IPS DF 19.7 (cell line): ENCODE results near the gene PRPSAP1.

Experiments
- DNase-seq: peaks from one replicate; pipeline ENCODE4 v3.0.0-alpha.2; 2013; ENCODE audit warnings: low read depth, low spot score

PRPSAP1 gene

DNA sequence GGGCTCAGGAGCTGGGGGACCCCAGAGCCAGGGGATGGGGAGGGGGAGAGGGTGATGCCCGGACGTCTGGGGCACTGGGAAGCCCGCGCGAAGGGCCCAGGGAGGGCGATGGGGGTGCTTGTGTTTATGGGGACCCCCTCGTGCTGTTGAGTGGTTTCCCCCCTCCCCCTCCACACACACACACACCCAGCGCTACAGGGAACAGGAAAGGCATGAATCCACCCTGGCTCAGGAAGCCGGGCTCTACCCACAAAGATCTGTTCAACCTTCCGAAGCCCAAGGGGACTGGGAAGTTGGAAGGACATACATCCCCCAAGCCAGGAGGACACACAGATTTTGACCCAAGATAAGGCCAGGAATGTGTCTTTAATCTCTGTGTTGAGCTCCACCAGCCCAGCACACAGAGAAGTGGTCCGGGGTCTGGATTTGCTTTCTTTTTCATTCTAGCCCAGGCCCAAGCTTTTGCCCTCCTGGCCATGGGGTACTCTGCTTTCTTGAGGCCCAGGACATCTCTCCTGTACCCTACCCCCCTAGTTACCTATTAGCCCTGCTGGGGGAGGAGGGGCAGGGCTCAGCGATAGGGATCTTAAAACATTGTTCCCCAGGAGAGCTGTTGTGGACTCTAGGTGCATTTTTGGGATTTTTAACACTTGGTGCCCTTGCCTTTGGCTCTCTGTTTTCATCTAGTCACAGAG lies 87.3 kb downstream of the PRPSAP1 start:
- DNase-seq = no peak

GRCh38 chr17:76265624-76266243 lies 88.0 kb downstream of the PRPSAP1 start:
- DNase-seq = no peak

- peak; percentile 92 for DNase-seq
Measured at GRCh38 chr17:76264755-76265623, 88.7 kb downstream of the PRPSAP1 start, which contains the start of gene UBALD2. Gene UBALD2 (plus strand): TSS chr17:76265348. CDS start chr17:76265506, 158 bp downstream.

DNA sequence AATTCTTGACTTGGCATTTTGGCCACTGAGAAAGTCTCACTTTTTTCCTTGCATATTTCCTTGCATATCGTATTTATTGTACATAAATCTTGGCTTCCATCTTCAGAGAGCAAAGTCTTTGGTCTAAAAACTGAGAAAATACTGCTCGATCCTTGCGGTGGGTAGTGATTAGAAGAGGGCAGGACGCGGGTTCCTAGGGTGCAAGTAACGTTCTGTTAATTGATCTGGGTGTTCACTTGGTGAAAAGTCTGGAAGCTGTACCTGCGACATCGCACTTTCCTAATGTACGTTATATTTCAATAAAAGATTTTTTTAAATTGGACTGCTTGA lies 89.3 kb downstream of the PRPSAP1 start:
- no peak for DNase-seq

- no peak for DNase-seq
Measured at GRCh38 chr17:76263896-76264295, 89.8 kb downstream of the PRPSAP1 start.

DNA sequence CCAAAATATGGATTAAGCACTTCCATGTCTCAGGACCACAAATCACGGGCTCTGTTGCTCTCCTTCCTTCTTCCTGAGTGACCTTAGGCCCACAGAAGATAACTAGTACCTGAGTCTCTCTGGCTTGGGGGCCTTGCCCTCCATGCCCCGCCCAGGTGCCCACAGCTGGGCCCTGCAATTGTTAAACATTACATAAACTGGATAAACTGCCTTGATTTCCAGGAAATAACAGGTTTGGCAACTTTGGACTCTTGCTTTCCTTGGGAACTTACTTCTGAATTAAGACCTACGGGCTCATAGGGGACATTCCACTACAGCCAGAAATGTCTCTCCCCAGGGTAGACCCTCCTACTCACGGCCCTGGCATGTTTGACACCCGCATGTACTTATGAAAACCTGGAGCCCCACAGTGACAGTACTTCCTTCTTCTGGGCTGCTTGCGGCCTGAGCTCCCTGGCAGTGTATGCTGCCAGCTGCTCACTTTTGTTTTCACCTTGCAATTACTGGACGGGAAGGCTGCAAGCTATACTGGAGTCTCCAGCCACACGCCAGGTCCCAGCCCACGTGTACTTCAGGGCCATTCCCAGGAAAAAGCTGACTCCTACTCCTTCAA lies 90.9 kb downstream of the PRPSAP1 start:
- no peak for DNase-seq

DNA sequence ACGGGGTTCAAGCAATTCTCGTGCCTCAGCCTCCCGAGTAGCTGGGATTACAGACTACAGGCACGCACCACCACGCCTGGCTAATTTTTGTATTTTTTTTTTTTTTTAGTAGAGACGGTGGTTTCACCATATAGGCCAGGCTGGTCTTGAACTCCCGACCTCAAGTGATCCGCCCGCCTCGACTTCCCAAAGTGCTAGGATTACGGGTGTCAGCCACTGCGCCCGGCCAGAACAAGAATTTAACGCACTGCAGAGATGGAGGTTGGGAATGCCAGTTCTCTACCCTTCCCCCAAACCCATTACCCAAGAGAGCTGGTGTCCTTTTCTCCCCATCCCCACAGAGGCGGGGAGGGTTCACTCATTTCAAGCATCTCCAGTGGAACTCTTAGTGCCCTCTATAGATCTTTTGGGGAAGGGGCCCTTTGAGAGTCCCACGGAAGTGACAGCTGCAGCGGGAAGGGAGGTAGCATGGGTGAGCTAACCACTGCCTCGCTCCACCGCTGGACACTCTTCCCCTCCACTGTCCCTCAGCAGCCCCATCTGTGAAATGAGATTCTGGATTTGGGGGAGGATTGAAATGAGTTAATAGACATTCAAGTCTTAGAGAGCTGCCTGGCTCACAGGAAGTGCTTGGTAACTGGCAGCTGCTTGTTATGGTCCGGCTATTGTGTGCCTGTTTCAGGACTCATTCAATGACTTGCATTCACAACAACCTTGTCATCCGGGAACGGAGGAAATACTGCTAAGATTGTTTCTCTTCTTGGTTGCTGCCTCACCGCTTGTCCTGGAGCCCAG lies 92.1 kb downstream of the PRPSAP1 start:
- DNase-seq = no peak

GRCh38 chr17:76260669-76261068 lies 93.0 kb downstream of the PRPSAP1 start:
- no peak for DNase-seq

- no peak for DNase-seq
Measured at GRCh38 chr17:76260220-76260619, 93.5 kb downstream of the PRPSAP1 start.
